Measurements from ENCODE around the gene TUBA8. TPM values are rescaled to one million over a fixed set of nuclear protein-coding genes. Genes with fewer than 3 reads are reported as not detected.

Gene TUBA8
- total and polyA plus RNA-seq, 2 experiments from 2014 or later, result 0.32 TPM; not detected in 1

DNA sequence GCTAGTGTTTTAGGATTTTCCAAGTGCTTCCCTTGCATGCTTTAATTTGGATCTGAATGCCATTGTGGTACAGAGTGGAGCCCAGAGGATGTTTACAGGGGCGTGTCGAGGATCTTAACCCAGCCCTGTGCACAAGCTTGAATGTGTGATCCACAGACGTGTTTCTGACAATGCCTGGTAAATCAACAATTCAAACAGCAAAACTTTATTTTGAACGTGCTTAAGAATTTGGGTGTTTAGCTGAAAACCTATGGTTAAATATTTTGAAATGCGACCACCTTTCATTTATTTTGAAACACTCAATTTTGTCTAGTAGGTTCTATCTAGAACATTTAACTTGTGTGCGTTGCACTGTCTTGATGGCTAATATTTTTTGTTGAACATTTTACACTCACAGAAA, 1.8 kb downstream of the TUBA8 start:
- Histone ChIP-seq H3K4me2 (ENCODE audit: unreplicated experiment) (no peak overlapping the region), H2AFZ (no peak overlapping the region), H3K79me2 (ENCODE audit: insufficient read depth) (no peaks in the 10 kb centered on the region), H3K9ac (no peak overlapping the region), H3F3A (ENCODE audit: insufficient read depth) (peaks cover 7% of the 10 kb centered on the region), H3K4me3 (no peak overlapping the region), H3K27ac (no peak overlapping the region), H3K9me3 (ENCODE audit: low read depth) (no peaks in the 10 kb centered on the region), H3K36me3 (ENCODE audit: low read depth) (no peaks in the 10 kb centered on the region), H3K4me1 (ENCODE audit: insufficient read depth) (no peaks in the 10 kb centered on the region), H3K27me3 (replicated peaks; ENCODE audit: insufficient read depth) (no peaks in the 10 kb centered on the region), H3K9me2 (ENCODE audit: insufficient read depth) (no peaks in the 10 kb centered on the region), H4K20me1 (ENCODE audit: insufficient read depth) (no peaks in the 10 kb centered on the region)
- DNase-seq, result no peak
- in situ Hi-C loops (cut with MboI), result no loop called here
- 72 to 80% methylated on average over 6 of the region's 6 CpGs for WGBS, 2 experiments (ENCODE audit: low coverage in 1 of 2, low lambda C conversion rate in 2 of 2, missing lambda C conversion rate in 2 of 2)
- TF ChIP-seq EZH2phosphoT487 (IDR thresholded peaks at IDR 0.05; ENCODE audit: insufficient read depth, low read depth), result no peak
- no peak for TF ChIP-seq EZH2 (IDR thresholded peaks at IDR 0.05; ENCODE audit: insufficient read depth, poor library complexity, severe bottlenecking)

DNA sequence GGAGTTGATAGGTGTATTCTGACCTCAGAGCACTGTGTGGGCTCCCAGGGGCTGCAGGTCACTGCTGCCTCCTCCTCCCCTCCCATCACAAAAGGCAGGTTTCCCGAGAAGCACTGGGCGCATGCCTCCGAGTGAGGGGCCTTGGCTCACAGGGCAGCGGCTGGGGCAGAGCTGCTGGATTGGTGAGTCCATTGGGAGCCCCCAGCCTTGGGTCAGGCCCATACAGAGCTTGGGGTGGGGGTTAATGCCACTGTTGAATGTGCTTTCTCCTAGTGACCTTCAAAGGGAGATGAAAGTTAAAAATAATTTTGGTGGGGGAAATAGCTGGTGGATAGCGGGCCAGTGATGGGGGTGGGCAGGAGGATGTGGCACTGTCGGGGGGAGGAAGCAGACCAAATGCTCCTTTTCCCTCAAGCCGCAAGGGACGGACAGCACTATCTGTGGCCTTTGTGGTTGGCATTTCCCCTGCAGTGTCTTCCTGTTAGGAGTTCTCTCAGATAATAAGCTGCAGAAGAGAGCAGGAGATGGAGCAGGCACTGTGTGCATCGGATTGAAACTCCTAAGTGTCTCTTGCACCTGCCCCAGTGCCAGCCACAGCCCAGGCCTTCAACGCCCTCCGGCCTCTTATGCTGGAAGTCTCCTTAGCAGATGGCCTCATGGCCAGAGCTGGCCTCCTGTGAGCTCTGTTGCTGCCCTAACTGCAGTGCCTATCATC, 3.2 kb downstream of the TUBA8 start:
- in situ Hi-C loops (cut with MboI), result no loop called here
- no peaks in the 10 kb centered on the region for H3K36me3 ChIP-seq (ENCODE audit: low read depth)
- no peaks in the 10 kb centered on the region for H3K27me3 ChIP-seq (replicated peaks; ENCODE audit: insufficient read depth)
- TF ChIP-seq EZH2 (IDR thresholded peaks at IDR 0.05; ENCODE audit: insufficient read depth, poor library complexity, severe bottlenecking) (no peak), EZH2phosphoT487 (IDR thresholded peaks at IDR 0.05; ENCODE audit: insufficient read depth, low read depth) (no peak)
- H3K4me1 ChIP-seq (ENCODE audit: insufficient read depth), result no peaks in the 10 kb centered on the region
- no peak overlapping the region for H3K4me2 ChIP-seq (ENCODE audit: unreplicated experiment)
- H3K79me2 ChIP-seq (ENCODE audit: insufficient read depth), result no peaks in the 10 kb centered on the region
- H4K20me1 ChIP-seq (ENCODE audit: insufficient read depth), result no peaks in the 10 kb centered on the region
- no peak overlapping the region for H3K4me3 ChIP-seq
- WGBS, 2 experiments (ENCODE audit: low coverage in 1 of 2, low lambda C conversion rate in 2 of 2, missing lambda C conversion rate in 2 of 2), result 90 to 92% methylated on average over 11 of the region's 11 CpGs
- no peaks in the 10 kb centered on the region for H3K9me3 ChIP-seq (ENCODE audit: low read depth)
- no peak overlapping the region for H2AFZ ChIP-seq
- H3F3A ChIP-seq (ENCODE audit: insufficient read depth), result peaks cover 7% of the 10 kb centered on the region
- H3K9me2 ChIP-seq (ENCODE audit: insufficient read depth), result no peaks in the 10 kb centered on the region
- no peak for DNase-seq
- no peak overlapping the region for H3K9ac ChIP-seq
- H3K27ac ChIP-seq, result no peak overlapping the region

DNA sequence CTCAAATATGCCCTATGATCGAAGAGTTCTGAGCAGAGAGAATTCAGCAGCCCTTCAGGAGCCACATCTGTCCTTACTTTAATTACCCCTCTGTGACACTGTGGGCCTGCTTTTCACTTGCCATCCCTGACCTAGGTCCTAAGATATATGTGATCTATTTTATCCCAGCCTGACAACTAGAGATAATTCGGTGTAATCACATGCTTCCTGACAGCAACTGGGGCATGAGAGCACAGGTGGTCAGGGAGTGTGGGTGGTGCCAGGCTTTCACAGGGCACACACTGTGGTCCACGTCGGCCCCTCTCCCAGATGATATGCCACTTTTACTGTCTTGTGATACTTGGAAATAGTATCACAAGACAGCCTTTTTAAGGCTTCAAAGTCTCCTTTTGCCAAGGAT, 3.9 kb downstream of the TUBA8 start:
- no peaks in the 10 kb centered on the region for H3K9me2 ChIP-seq (ENCODE audit: insufficient read depth)
- H3K9ac ChIP-seq, result no peak overlapping the region
- H4K20me1 ChIP-seq (ENCODE audit: insufficient read depth), result no peaks in the 10 kb centered on the region
- no peaks in the 10 kb centered on the region for H3K79me2 ChIP-seq (ENCODE audit: insufficient read depth)
- no peaks in the 10 kb centered on the region for H3K9me3 ChIP-seq (ENCODE audit: low read depth)
- WGBS, 2 experiments (ENCODE audit: low coverage in 1 of 2, low lambda C conversion rate in 2 of 2, missing lambda C conversion rate in 2 of 2), result 84 to 88% methylated on average over 4 of the region's 4 CpGs
- TF ChIP-seq EZH2phosphoT487 (IDR thresholded peaks at IDR 0.05; ENCODE audit: insufficient read depth, low read depth), result no peak
- no peak for TF ChIP-seq EZH2 (IDR thresholded peaks at IDR 0.05; ENCODE audit: insufficient read depth, poor library complexity, severe bottlenecking)
- no peak for DNase-seq
- no peak overlapping the region for H2AFZ ChIP-seq
- no peaks in the 10 kb centered on the region for H3K36me3 ChIP-seq (ENCODE audit: low read depth)
- no peaks in the 10 kb centered on the region for H3K27me3 ChIP-seq (replicated peaks; ENCODE audit: insufficient read depth)
- no peak overlapping the region for H3K4me3 ChIP-seq
- H3K4me2 ChIP-seq (ENCODE audit: unreplicated experiment), result no peak overlapping the region
- peaks cover 4% of the 10 kb centered on the region for H3F3A ChIP-seq (ENCODE audit: insufficient read depth)
- H3K27ac ChIP-seq, result no peak overlapping the region
- H3K4me1 ChIP-seq (ENCODE audit: insufficient read depth), result no peaks in the 10 kb centered on the region
- in situ Hi-C loops (cut with MboI), result no loop called here

DNA sequence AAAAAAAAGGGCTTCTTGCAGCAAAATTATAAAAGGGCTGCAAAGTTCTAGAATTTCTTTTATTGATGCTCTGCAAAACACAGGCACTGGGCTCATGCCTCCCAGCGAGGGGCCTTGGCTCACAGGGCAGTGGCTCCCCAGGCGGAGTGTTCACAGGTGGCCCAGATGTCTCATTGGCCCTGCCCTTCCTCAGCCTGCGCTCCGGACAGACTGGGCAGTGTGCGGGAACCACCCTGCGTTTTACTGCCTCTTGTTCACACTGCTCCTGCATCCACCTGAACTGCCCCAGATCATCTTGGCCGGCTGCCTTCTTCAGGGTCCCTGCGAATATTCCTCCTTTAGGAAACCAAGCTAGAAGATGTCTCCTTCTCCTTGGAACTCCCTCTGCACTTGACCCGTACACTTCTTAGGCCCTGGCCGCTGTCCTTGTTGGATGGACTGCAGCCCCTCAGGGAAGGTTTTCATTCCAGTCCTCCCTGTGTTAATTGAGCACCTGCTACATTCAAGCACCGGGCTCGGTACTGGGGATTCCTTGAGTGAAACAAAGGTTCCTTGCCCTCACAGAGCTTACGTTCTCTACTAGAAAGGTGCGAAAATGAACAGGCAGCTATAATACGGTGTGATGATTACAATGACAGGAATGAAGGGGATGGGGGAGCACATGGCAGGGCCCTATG, 4.5 kb downstream of the TUBA8 start:
- Histone ChIP-seq H3K9ac (no peak overlapping the region), H3K27ac (no peak overlapping the region), H3K36me3 (ENCODE audit: low read depth) (no peaks in the 10 kb centered on the region), H2AFZ (no peak overlapping the region), H3K4me3 (no peak overlapping the region), H3K4me2 (ENCODE audit: unreplicated experiment) (no peak overlapping the region), H3K79me2 (ENCODE audit: insufficient read depth) (no peaks in the 10 kb centered on the region), H3K4me1 (ENCODE audit: insufficient read depth) (no peaks in the 10 kb centered on the region), H4K20me1 (ENCODE audit: insufficient read depth) (no peaks in the 10 kb centered on the region), H3F3A (ENCODE audit: insufficient read depth) (no peaks in the 10 kb centered on the region), H3K27me3 (replicated peaks; ENCODE audit: insufficient read depth) (no peaks in the 10 kb centered on the region), H3K9me2 (ENCODE audit: insufficient read depth) (no peaks in the 10 kb centered on the region), H3K9me3 (ENCODE audit: low read depth) (no peaks in the 10 kb centered on the region)
- in situ Hi-C loops (cut with MboI), result no loop called here
- no peak for DNase-seq
- 84 to 86% methylated on average over 15 of the region's 15 CpGs for WGBS, 2 experiments (ENCODE audit: low coverage in 1 of 2, low lambda C conversion rate in 2 of 2, missing lambda C conversion rate in 2 of 2)
- TF ChIP-seq EZH2 (IDR thresholded peaks at IDR 0.05; ENCODE audit: insufficient read depth, poor library complexity, severe bottlenecking), result no peak
- no peak for TF ChIP-seq EZH2phosphoT487 (IDR thresholded peaks at IDR 0.05; ENCODE audit: insufficient read depth, low read depth)

All from GM23248 (cell line).